Caco-2 (cell line): Measurements from ENCODE around the gene CYGB. TPM values are rescaled to one million over a fixed set of nuclear protein-coding genes. Genes with fewer than 3 reads are reported as not detected.

Experiments used
- BruUV-seq: library from RNA; stranded (reverse); fragments of 400-500 nt; replicated peaks from 2 replicates; lab custom pipeline; 2021; lab: Mats Ljungman, UMichigan
- CTCF ChIA-PET: fragments of 300-600 bp; sonication (Branson Sonifier 250); formaldehyde crosslinking; loops from one replicate; lab custom pipeline; 2022; ENCODE audit warnings: antibody characterized with exemption; lab: Charles Lee
- POLR2A ChIA-PET: fragments of 300-600 bp; sonication (Branson Sonifier 250); formaldehyde crosslinking; loops from one replicate; lab custom pipeline; 2022; ENCODE audit warnings: antibody characterized with exemption; lab: Charles Lee
- DNase-seq, 2 experiments: peaks; one replicate each; pipeline versions ENCODE4 v3.0.0 to v3.0.0-alpha.2; 2020 to 2022
- H3K27me3 ChIP-seq: replicated peaks from 2 replicates; pipeline ENCODE4 v1.6.0; 2011; ENCODE audit warnings: low read length; ENCODE audit not compliant: control insufficient read depth, insufficient read depth
- H3K36me3 ChIP-seq: 2 replicates; pipeline ENCODE4 v1.5.1; 2011; ENCODE audit warnings: low read length; ENCODE audit not compliant: control insufficient read depth, insufficient read depth
- H3K4me1 ChIP-seq: fragments of 250-450 bp; sonication (Bioruptor Pico); 2 replicates; pipeline ENCODE4 v1.5.1; 2020; ENCODE audit warnings: mild to moderate bottlenecking
- H3K4me3 ChIP-seq: 2 replicates; pipeline ENCODE4 v1.5.1; 2011; ENCODE audit warnings: low read depth, mild to moderate bottlenecking, control low read depth, low read length
- H3K9me3 ChIP-seq: fragments of 250-450 bp; sonication (Bioruptor Pico); 2 replicates; pipeline ENCODE4 v1.5.1; 2020; ENCODE audit warnings: mild to moderate bottlenecking, moderate library complexity
- H3K27ac Mint-ChIP-seq: one replicate; pipeline ENCODE4 v1.8.0; 2022; ENCODE audit warnings: mixed read lengths; ENCODE audit not compliant: unreplicated experiment
- H3K27me3 Mint-ChIP-seq: one replicate; pipeline ENCODE4 v1.8.0; 2022; ENCODE audit warnings: mixed read lengths; ENCODE audit not compliant: insufficient read depth, unreplicated experiment
- H3K36me3 Mint-ChIP-seq: one replicate; pipeline ENCODE4 v1.8.0; 2022; ENCODE audit warnings: mild to moderate bottlenecking, mixed read lengths; ENCODE audit not compliant: insufficient read depth, unreplicated experiment
- H3K4me1 Mint-ChIP-seq: one replicate; pipeline ENCODE4 v1.8.0; 2022; ENCODE audit warnings: low read depth, mixed read lengths; ENCODE audit not compliant: unreplicated experiment
- H3K4me3 Mint-ChIP-seq: one replicate; pipeline ENCODE4 v1.8.0; 2022; ENCODE audit warnings: mild to moderate bottlenecking, moderate library complexity, mixed read lengths; ENCODE audit not compliant: unreplicated experiment
- H3K9me3 Mint-ChIP-seq: one replicate; pipeline ENCODE4 v1.8.0; 2022; ENCODE audit warnings: mixed read lengths; ENCODE audit not compliant: unreplicated experiment
- CTCF ChIP-seq, 2 experiments: fragments of 200-600 bp in 1 of 2; IDR thresholded peaks; 1 replicate in 1 of 2; 2 replicates in 1 of 2; pipeline versions ENCODE4 v1.5.1 to v1.8.0; 2011 to 2022; ENCODE audit warnings: antibody characterized with exemption in 1 of 2, control low read depth in 1 of 2, inconsistent platforms in 1 of 2, low read depth in 1 of 2, low read length in 1 of 2, mild to moderate bottlenecking in 1 of 2, moderate library complexity in 1 of 2; ENCODE audit not compliant: insufficient read depth in 1 of 2, severe bottlenecking in 1 of 2, unreplicated experiment in 1 of 2
- intact Hi-C: fragments of 100-400 bp; cut with micrococcal nuclease; formaldehyde crosslinking; loops from one replicate; pipeline ENCODE4 v1.10.0; 2022; ENCODE audit not compliant: unreplicated experiment
- total RNA-seq: library from RNA; stranded (reverse); gene quantifications from 2 replicates; pipeline ENCODE4 v1.2.3, GENCODE V29; 2022

The CYGB gene
- total RNA-seq, 1 experiment from 2014 or later: 0.32 TPM

- Mint-ChIP-seq H3K9me3 (no peaks in the 10 kb centered on the region), H3K4me3 (peak overlapping the region; percentile 90), H3K36me3 (peaks cover 64% of the 10 kb centered on the region), H3K27ac (peak overlapping the region; percentile 100), H3K4me1 (peaks cover 12% of the 10 kb centered on the region), H3K27me3 (no peaks in the 10 kb centered on the region)
- no peaks in the 10 kb centered on the region for H3K27me3 ChIP-seq
- H3K4me3 ChIP-seq: peak overlapping the region; percentile 77
- peak in 1 of 2 experiments; percentile 46 for DNase-seq
- peaks cover 8% of the 10 kb centered on the region for H3K36me3 ChIP-seq
- peak; percentile 66 to 68 for TF ChIP-seq CTCF (IDR thresholded peaks at IDR 0.05; ENCODE audit: insufficient read depth in 1 of 2, low read depth in 1 of 2, low read length in 1 of 2, severe bottlenecking in 1 of 2, unreplicated experiment in 1 of 2)
- BruUV-seq: no TSS peak
- CTCF ChIA-PET: interaction anchor here (0.7 to 2.7 kb wide), 12 partner anchors 9 to 168 kb away, joined by 3 to 19 read pairs (median 8); partner anchors contain the start of genes JMJD6 and METTL23
- H3K4me1 ChIP-seq: peaks cover 25% of the 10 kb centered on the region
- H3K9me3 ChIP-seq: no peaks in the 10 kb centered on the region
- POLR2A ChIA-PET: interaction anchor here (0.5 to 1.9 kb wide), 5 partner anchors 73 to 155 kb away, joined by 3 to 13 read pairs (median 4); no protein-coding TSS in a partner anchor
- intact Hi-C loops: loop anchor here (1.0 kb wide), 1 partner anchor 66 kb away; no protein-coding TSS in a partner anchor
Observed at GRCh38 chr17:76558198-76559095, 20.9 kb upstream of the CYGB start.

GRCh38 chr17:76557368-76558197 is 20.1 kb upstream of the CYGB start:
- intact Hi-C loops: loop anchor here (1.0 to 2.0 kb wide), 3 partner anchors 67 to 157 kb away; no protein-coding TSS in a partner anchor
- TF ChIP-seq CTCF (IDR thresholded peaks at IDR 0.05; ENCODE audit: insufficient read depth in 1 of 2, low read depth in 1 of 2, low read length in 1 of 2, severe bottlenecking in 1 of 2, unreplicated experiment in 1 of 2): peak; percentile 89 to 92
- peaks cover 25% of the 10 kb centered on the region for H3K4me1 ChIP-seq
- H3K27me3 ChIP-seq: no peaks in the 10 kb centered on the region
- BruUV-seq: TSS peak; percentile 77
- H3K4me1 Mint-ChIP-seq: peaks cover 12% of the 10 kb centered on the region
- peak overlapping the region; percentile 100 for H3K27ac Mint-ChIP-seq
- no peaks in the 10 kb centered on the region for H3K9me3 ChIP-seq
- no peaks in the 10 kb centered on the region for H3K27me3 Mint-ChIP-seq
- peak overlapping the region; percentile 90 for H3K4me3 Mint-ChIP-seq
- peak; percentile 98 to 99 for DNase-seq
- POLR2A ChIA-PET: interaction anchor here (0.5 to 1.9 kb wide), 29 partner anchors 9 to 1293 kb away, joined by 3 to 19 read pairs (median 4); partner anchors contain the start of genes MFSD11, MXRA7, PRCD and PRPSAP1
- peaks cover 55% of the 10 kb centered on the region for H3K36me3 Mint-ChIP-seq
- H3K9me3 Mint-ChIP-seq: no peaks in the 10 kb centered on the region
- peak overlapping the region; percentile 77 for H3K4me3 ChIP-seq
- peaks cover 6% of the 10 kb centered on the region; the same call in 1 of the 2 replicates for H3K36me3 ChIP-seq
- CTCF ChIA-PET: interaction anchor here (0.6 to 2.7 kb wide), 24 partner anchors 10 to 171 kb away, joined by 3 to 21 read pairs (median 4); partner anchors contain the start of genes JMJD6, METTL23, PRCD and ST6GALNAC2
